ENCODE measurements around the gene NEUROD6.

DNA sequence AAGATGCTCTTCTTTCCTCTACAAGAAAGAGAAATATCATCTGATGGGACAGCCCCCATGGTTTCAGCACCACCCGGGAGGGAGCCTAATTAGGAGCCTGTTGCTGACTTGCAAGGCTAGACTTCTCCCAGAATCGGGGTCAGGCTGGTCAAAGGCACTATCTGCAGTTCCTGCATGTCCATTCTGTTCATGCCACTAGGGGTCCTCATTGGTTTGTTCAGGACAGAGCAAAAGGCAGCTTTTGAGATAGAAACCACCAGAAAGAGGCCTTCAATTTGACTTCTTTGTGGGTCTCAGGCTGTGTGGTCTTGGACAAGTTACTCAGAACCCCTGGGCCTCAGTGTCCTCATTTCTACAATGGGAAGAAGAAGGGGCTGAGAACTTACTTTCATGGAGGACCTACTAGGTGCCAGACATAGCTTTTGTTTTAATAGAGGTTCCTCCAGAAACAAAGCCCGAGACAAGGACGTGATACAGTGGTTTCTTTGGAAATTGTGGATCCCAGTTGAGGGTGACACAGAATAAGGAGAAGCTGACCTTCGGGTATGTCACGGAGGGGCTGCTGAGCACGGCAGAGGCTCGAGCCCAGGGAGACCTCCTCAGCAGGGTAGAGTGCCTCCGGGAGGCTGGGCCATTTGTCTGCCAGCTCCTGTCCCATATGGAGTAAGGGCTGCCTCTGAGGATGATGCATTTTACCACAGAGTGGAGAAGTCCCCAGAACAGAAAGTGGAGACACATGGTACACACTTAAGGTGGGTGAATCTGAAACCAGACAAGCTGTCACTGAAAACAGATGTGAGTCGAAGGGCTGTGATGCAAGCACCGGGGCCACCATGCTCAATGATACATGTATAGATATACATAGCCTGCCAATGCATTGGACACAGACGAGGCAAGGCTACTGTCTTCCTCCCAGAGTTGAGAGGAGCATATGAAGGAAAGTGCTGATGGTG is 33.1 kb upstream of the NEUROD6 start:
- TF ChIP-seq, protein P1, sequence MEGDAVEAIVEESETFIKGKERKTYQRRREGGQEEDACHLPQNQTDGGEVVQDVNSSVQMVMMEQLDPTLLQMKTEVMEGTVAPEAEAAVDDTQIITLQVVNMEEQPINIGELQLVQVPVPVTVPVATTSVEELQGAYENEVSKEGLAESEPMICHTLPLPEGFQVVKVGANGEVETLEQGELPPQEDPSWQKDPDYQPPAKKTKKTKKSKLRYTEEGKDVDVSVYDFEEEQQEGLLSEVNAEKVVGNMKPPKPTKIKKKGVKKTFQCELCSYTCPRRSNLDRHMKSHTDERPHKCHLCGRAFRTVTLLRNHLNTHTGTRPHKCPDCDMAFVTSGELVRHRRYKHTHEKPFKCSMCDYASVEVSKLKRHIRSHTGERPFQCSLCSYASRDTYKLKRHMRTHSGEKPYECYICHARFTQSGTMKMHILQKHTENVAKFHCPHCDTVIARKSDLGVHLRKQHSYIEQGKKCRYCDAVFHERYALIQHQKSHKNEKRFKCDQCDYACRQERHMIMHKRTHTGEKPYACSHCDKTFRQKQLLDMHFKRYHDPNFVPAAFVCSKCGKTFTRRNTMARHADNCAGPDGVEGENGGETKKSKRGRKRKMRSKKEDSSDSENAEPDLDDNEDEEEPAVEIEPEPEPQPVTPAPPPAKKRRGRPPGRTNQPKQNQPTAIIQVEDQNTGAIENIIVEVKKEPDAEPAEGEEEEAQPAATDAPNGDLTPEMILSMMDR (conservative IDR thresholded peaks at IDR 0.05; ENCODE audit: low read length): peak; percentile 79
- no peak for TF ChIP-seq EZH2phosphoT487 (IDR thresholded peaks at IDR 0.05; ENCODE audit: borderline replicate concordance, low read depth, low read length)
